PC-3 (cell line): ENCODE measurements around the gene AQP9. TPM values are rescaled to one million over a fixed set of nuclear protein-coding genes. Genes with fewer than 3 reads are reported as not detected.

Source experiments
- ATAC-seq: fragments of 200-7000 bp; cut with Tn5 transposase; 2 replicates; pipeline ENCODE4 v1.9.1; 2020; ENCODE audit warnings: mild to moderate bottlenecking, moderate library complexity
- BruUV-seq: library from RNA; stranded (reverse); fragments of 400-500 nt; replicated peaks from 2 replicates; lab custom pipeline; 2021; lab: Mats Ljungman, UMichigan
- CTCF ChIA-PET: fragments of 300-600 bp; sonication (Branson Sonifier 250); formaldehyde crosslinking; loops from one replicate; lab custom pipeline; 2022; ENCODE audit warnings: antibody characterized with exemption; lab: Charles Lee
- POLR2A ChIA-PET: fragments of 300-600 bp; sonication (Branson Sonifier 250); formaldehyde crosslinking; loops from one replicate; lab custom pipeline; 2022; ENCODE audit warnings: antibody characterized with exemption; ENCODE audit not compliant: unreplicated experiment; lab: Charles Lee
- DNase-seq: peaks from one replicate; pipeline ENCODE4 v3.0.0-alpha.2; 2015
- H2AFZ ChIP-seq: fragments of 300-600 bp; sonication (generic); 2 replicates; pipeline ENCODE4 v1.6.0; 2016; ENCODE audit warnings: antibody characterized with exemption, low read length
- H3F3A ChIP-seq: fragments of 300-600 bp; sonication (generic); one replicate; pipeline ENCODE4 v1.6.0; 2017; ENCODE audit warnings: antibody characterized with exemption, low read length, control low read depth, mild to moderate bottlenecking; ENCODE audit not compliant: unreplicated experiment
- H3K27ac ChIP-seq: fragments of 300-600 bp; sonication (generic); 2 replicates; pipeline ENCODE4 v1.5.1; 2016; ENCODE audit warnings: mild to moderate bottlenecking, low read length
- H3K27me3 ChIP-seq: fragments of 300-600 bp; sonication (generic); 2 replicates; pipeline ENCODE4 v1.6.1; 2016; ENCODE audit warnings: low read length, mixed read lengths
- H3K36me3 ChIP-seq: fragments of 300-600 bp; sonication (generic); 2 replicates; pipeline ENCODE4 v1.6.1; 2016; ENCODE audit warnings: low read depth, mixed run types, low read length, mixed read lengths
- H3K4me1 ChIP-seq: fragments of 300-600 bp; sonication (generic); 2 replicates; pipeline ENCODE4 v1.5.1; 2016; ENCODE audit warnings: low read length; ENCODE audit not compliant: insufficient read depth
- H3K4me2 ChIP-seq: fragments of 300-600 bp; sonication (generic); 2 replicates; pipeline ENCODE4 v1.6.0; 2016; ENCODE audit warnings: low read length
- H3K4me3 ChIP-seq: fragments of 300-600 bp; sonication (generic); 2 replicates; pipeline ENCODE4 v1.5.1; 2016; ENCODE audit warnings: mild to moderate bottlenecking, low read length, mixed read lengths
- H3K79me2 ChIP-seq: fragments of 300-600 bp; sonication (generic); 2 replicates; pipeline ENCODE4 v1.6.1; 2017; ENCODE audit warnings: low read length, mixed read lengths
- H3K9ac ChIP-seq: fragments of 300-600 bp; sonication (generic); 2 replicates; pipeline ENCODE4 v1.6.0; 2016; ENCODE audit warnings: mild to moderate bottlenecking, low read length
- H3K9me2 ChIP-seq: fragments of 300-600 bp; sonication (generic); replicated peaks from 2 replicates; pipeline ENCODE4 v1.6.1; 2016; ENCODE audit warnings: mixed run types, low read length, mixed read lengths
- H3K9me3 ChIP-seq: fragments of 300-600 bp; sonication (generic); 2 replicates; pipeline ENCODE4 v1.6.1; 2016; ENCODE audit warnings: low read length, mixed read lengths
- H4K20me1 ChIP-seq: fragments of 300-600 bp; sonication (generic); 2 replicates; pipeline ENCODE4 v1.6.1; 2016; ENCODE audit warnings: low read length, mixed read lengths
- CTCF ChIP-seq: fragments of 300-600 bp; sonication (generic); conservative IDR thresholded peaks from 2 replicates; pipeline ENCODE4 v1.5.1; 2017; ENCODE audit warnings: antibody characterized with exemption, low read depth, mild to moderate bottlenecking, low read length
- EZH2 ChIP-seq: fragments of 300-600 bp; sonication (generic); IDR thresholded peaks from one replicate; pipeline ENCODE4 v1.6.1; 2017; ENCODE audit warnings: antibody characterized with exemption, mild to moderate bottlenecking, low read length; ENCODE audit not compliant: unreplicated experiment
- EZH2phosphoT487 ChIP-seq: fragments of 300-600 bp; sonication (generic); IDR thresholded peaks from 2 replicates; pipeline ENCODE4 v1.6.1; 2018; ENCODE audit warnings: mild to moderate bottlenecking, antibody characterized with exemption, low read length, borderline replicate concordance
- intact Hi-C: fragments of 100-400 bp; cut with micrococcal nuclease; formaldehyde crosslinking; loops from 2 replicates; pipeline ENCODE4 v1.9.0; 2023
- total RNA-seq: library from RNA; depleted of rRNA; stranded (reverse); fragments of >200 nt; gene quantifications from 2 replicates; pipeline ENCODE4 v1.2.3, GENCODE V29; 2014

Gene AQP9
- total RNA-seq, 1 experiment from 2014 or later: not detected

- H3K27me3 ChIP-seq: no peaks in the 10 kb centered on the region
- no peak overlapping the region for H2AFZ ChIP-seq
- BruUV-seq: no TSS peak
- POLR2A ChIA-PET: no interaction called here
- no peaks in the 10 kb centered on the region for H3K79me2 ChIP-seq
- intact Hi-C loops: no loop called here
- ATAC-seq: no peak
- H3K4me1 ChIP-seq: peaks cover 13% of the 10 kb centered on the region
- DNase-seq: no peak
- no peak overlapping the region for H3K4me3 ChIP-seq
- no peaks in the 10 kb centered on the region for H3K36me3 ChIP-seq
- H3K9ac ChIP-seq: no peak overlapping the region
- no peaks in the 10 kb centered on the region for H3K9me3 ChIP-seq
- H3K4me2 ChIP-seq: no peak overlapping the region
- no peaks in the 10 kb centered on the region for H3K9me2 ChIP-seq
- H3K27ac ChIP-seq: no peak overlapping the region
- CTCF ChIA-PET: no interaction called here
- no peaks in the 10 kb centered on the region for H4K20me1 ChIP-seq
- TF ChIP-seq EZH2 (no peak), EZH2phosphoT487 (no peak), CTCF (no peak)
- H3F3A ChIP-seq: no peaks in the 10 kb centered on the region
Observed at GRCh38 chr15:58139276-58139988, 1.3 kb downstream of the AQP9 start.

- no peak for DNase-seq
- H3K9me3 ChIP-seq: no peaks in the 10 kb centered on the region
- no peak overlapping the region for H3K4me2 ChIP-seq
- no peak overlapping the region for H3K4me3 ChIP-seq
- no peak for ATAC-seq
- H3K9ac ChIP-seq: no peak overlapping the region
- no peaks in the 10 kb centered on the region for H3K27me3 ChIP-seq
- TF ChIP-seq EZH2phosphoT487 (no peak), CTCF (no peak), EZH2 (no peak)
- H3K27ac ChIP-seq: no peak overlapping the region
- intact Hi-C loops: no loop called here
- CTCF ChIA-PET: no interaction called here
- no peaks in the 10 kb centered on the region for H4K20me1 ChIP-seq
- H3K9me2 ChIP-seq: no peaks in the 10 kb centered on the region
- POLR2A ChIA-PET: no interaction called here
- H3K36me3 ChIP-seq: no peaks in the 10 kb centered on the region
- no peak overlapping the region for H2AFZ ChIP-seq
- no peaks in the 10 kb centered on the region for H3F3A ChIP-seq
- no peaks in the 10 kb centered on the region for H3K79me2 ChIP-seq
- no TSS peak for BruUV-seq
- H3K4me1 ChIP-seq: peaks cover 13% of the 10 kb centered on the region
Observed at GRCh38 chr15:58139989-58140522, 1.9 kb downstream of the AQP9 start.

- Histone ChIP-seq H2AFZ (no peak overlapping the region), H3K4me2 (no peak overlapping the region), H3F3A (no peaks in the 10 kb centered on the region), H4K20me1 (no peaks in the 10 kb centered on the region), H3K9me3 (no peaks in the 10 kb centered on the region), H3K9me2 (no peaks in the 10 kb centered on the region), H3K27ac (no peak overlapping the region), H3K9ac (no peak overlapping the region), H3K4me1 (peaks cover 12% of the 10 kb centered on the region), H3K79me2 (no peaks in the 10 kb centered on the region), H3K36me3 (no peaks in the 10 kb centered on the region), H3K4me3 (no peak overlapping the region), H3K27me3 (no peaks in the 10 kb centered on the region)
- ChIA-PET POLR2A (no interaction called here), CTCF (no interaction called here)
- ATAC-seq (no peak), DNase-seq (no peak)
- TF ChIP-seq CTCF (no peak), EZH2 (no peak), EZH2phosphoT487 (no peak)
- no TSS peak for BruUV-seq
- intact Hi-C loops: no loop called here
Observed at GRCh38 chr15:58141894-58142293, 3.7 kb downstream of the AQP9 start.
